ENCODE results near the gene IFNAR1.

The IFNAR1 gene

GRCh38 chr21:33403786-33404585, 79.2 kb downstream of the IFNAR1 start:
- DNase-seq: peak; percentile 26

GRCh38 chr21:33406493-33406892, 81.7 kb downstream of the IFNAR1 start:
- no peak for DNase-seq

Data from CD4-positive, alpha-beta T cell treated with Interleukin-17A for 1 hour (primary cell).